ENCODE measurements around the gene POP7.
"Not testable (repeated sequence)": the region's sequence is repeated elsewhere in the genome, so short reads cannot be mapped to it uniquely, and the experiment has no call there.

The POP7 gene

GRCh38 chr7:100692578-100692961 is 13.4 kb upstream of the POP7 start:
- DNase-seq, result no peak

GRCh38 chr7:100693312-100694097 is 12.4 kb upstream of the POP7 start:
- DNase-seq, result no peak

- peak; percentile 84 for DNase-seq
Observed at GRCh38 chr7:100694098-100694745, 11.7 kb upstream of the POP7 start, which contains the start of gene GIGYF1. GIGYF1 (minus strand) TSS chr7:100694250; CDS start chr7:100688238, 6,012 bp downstream.

- DNase-seq, result no peak
Observed at GRCh38 chr7:100696123-100696521, 9.8 kb upstream of the POP7 start.

- no peak for DNase-seq
Observed at GRCh38 chr7:100699018-100699417, 6.9 kb upstream of the POP7 start.

GRCh38 chr7:100701089-100701488 is 4.8 kb upstream of the POP7 start:
- not testable (repeated sequence) for DNase-seq

- peak; percentile 97 for DNase-seq
Observed at GRCh38 chr7:100705320-100705752, 585 bp upstream of the POP7 start.

- no peak for DNase-seq
Observed at GRCh38 chr7:100706672-100707311, 871 bp downstream of the POP7 start.

GRCh38 chr7:100708395-100708794 is 2.5 kb downstream of the POP7 start:
- no peak for DNase-seq

- no peak for DNase-seq
Observed at GRCh38 chr7:100710452-100710851, 4.5 kb downstream of the POP7 start.

GRCh38 chr7:100711369-100711768 is 5.4 kb downstream of the POP7 start:
- DNase-seq, result no peak

GRCh38 chr7:100714725-100715124 is 8.8 kb downstream of the POP7 start:
- no peak for DNase-seq

GRCh38 chr7:100717073-100717472 is 11.2 kb downstream of the POP7 start:
- DNase-seq, result not testable (repeated sequence)

- DNase-seq, result no peak
Observed at GRCh38 chr7:100719523-100720278, 13.8 kb downstream of the POP7 start.

- DNase-seq, result no peak
Observed at GRCh38 chr7:100720279-100720670, 14.4 kb downstream of the POP7 start, which contains the start of gene EPO. EPO (plus strand) TSS chr7:100720468; CDS start chr7:100720981, 513 bp downstream.

- DNase-seq, result no peak
Observed at GRCh38 chr7:100720671-100721504, 15.0 kb downstream of the POP7 start.

GRCh38 chr7:100721505-100721812 is 15.5 kb downstream of the POP7 start:
- DNase-seq, result no peak

- DNase-seq, result no peak
Observed at GRCh38 chr7:100722480-100723212, 16.7 kb downstream of the POP7 start.

- DNase-seq, result no peak
Observed at GRCh38 chr7:100723732-100724275, 17.9 kb downstream of the POP7 start.

GRCh38 chr7:100724364-100724763 is 18.4 kb downstream of the POP7 start:
- not testable (repeated sequence) for DNase-seq

All from activated CD8-positive, alpha-beta memory T cell treated with anti-CD3 and anti-CD28 coated beads, Interleukin-2, amount 50 U/mL, for 48 hours (primary cell).